ENCODE results near the gene IQGAP3. TPM values are rescaled to one million over a fixed set of nuclear protein-coding genes. Genes with fewer than 3 reads are reported as not detected.

IQGAP3 gene
- polyA plus RNA-seq, 1 donor from 2014 or later: not detected

DNA sequence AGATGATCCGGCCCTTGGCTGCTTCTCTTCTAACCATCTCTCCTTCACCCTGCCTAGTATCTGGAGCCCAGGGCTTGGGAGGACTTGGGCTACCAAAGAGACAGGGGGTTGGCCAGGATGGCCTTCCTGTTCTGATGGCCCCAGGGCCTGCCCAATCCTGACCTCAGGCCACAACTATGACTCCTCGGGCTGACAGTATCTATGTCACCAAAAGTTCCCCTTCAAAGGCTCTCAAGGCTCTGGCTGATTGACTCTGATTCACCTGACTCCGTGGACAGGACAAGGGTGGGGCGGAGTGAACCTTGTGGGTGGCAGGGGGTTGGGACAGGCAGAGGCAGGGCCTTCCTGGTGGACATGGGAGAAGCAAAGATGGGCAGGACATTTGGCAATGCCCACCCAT is 84.5 kb downstream of the IQGAP3 start:
- Histone ChIP-seq H3K4me2 (ENCODE audit: low read length) (peak overlapping the region; percentile 81), H3K27ac (ENCODE audit: low read length) (peak overlapping the region; percentile 94), H3K9ac (ENCODE audit: low read length) (peak overlapping the region; percentile 72), H4K20me1 (ENCODE audit: insufficient read depth) (no peaks in the 10 kb centered on the region), H3K27me3 (ENCODE audit: insufficient read depth, low read depth, low read length) (no peaks in the 10 kb centered on the region), H3K9me3 (ENCODE audit: low read length) (no peaks in the 10 kb centered on the region), H3K4me3 (ENCODE audit: low read length) (peak overlapping the region; percentile 57), H3K9me2 (ENCODE audit: insufficient read depth, low read length) (no peaks in the 10 kb centered on the region), H2AFZ (ENCODE audit: low read depth, low read length) (no peak overlapping the region), H3K36me3 (ENCODE audit: insufficient read depth, low read length) (no peaks in the 10 kb centered on the region), H3K79me2 (replicated peaks; ENCODE audit: insufficient read depth, low read length) (peaks cover 68% of the 10 kb centered on the region), H3F3A (ENCODE audit: insufficient read depth, low read length, poor library complexity, severe bottlenecking) (peaks cover 8% of the 10 kb centered on the region)
- TF ChIP-seq RAD21 (conservative IDR thresholded peaks at IDR 0.05) (no peak), EZH2 (IDR thresholded peaks at IDR 0.05; ENCODE audit: borderline replicate concordance, insufficient read depth, low read length, poor library complexity, severe bottlenecking) (no peak), SMC3 (conservative IDR thresholded peaks at IDR 0.05; ENCODE audit: poor library complexity) (no peak), MXI1 (conservative IDR thresholded peaks at IDR 0.05; ENCODE audit: poor library complexity, severe bottlenecking) (no peak), TAF1 (IDR thresholded peaks at IDR 0.05; ENCODE audit: low read depth) (no peak), EP300 (conservative IDR thresholded peaks at IDR 0.05; ENCODE audit: poor library complexity, severe bottlenecking) (no peak)
- TF ChIP-seq, protein P1, sequence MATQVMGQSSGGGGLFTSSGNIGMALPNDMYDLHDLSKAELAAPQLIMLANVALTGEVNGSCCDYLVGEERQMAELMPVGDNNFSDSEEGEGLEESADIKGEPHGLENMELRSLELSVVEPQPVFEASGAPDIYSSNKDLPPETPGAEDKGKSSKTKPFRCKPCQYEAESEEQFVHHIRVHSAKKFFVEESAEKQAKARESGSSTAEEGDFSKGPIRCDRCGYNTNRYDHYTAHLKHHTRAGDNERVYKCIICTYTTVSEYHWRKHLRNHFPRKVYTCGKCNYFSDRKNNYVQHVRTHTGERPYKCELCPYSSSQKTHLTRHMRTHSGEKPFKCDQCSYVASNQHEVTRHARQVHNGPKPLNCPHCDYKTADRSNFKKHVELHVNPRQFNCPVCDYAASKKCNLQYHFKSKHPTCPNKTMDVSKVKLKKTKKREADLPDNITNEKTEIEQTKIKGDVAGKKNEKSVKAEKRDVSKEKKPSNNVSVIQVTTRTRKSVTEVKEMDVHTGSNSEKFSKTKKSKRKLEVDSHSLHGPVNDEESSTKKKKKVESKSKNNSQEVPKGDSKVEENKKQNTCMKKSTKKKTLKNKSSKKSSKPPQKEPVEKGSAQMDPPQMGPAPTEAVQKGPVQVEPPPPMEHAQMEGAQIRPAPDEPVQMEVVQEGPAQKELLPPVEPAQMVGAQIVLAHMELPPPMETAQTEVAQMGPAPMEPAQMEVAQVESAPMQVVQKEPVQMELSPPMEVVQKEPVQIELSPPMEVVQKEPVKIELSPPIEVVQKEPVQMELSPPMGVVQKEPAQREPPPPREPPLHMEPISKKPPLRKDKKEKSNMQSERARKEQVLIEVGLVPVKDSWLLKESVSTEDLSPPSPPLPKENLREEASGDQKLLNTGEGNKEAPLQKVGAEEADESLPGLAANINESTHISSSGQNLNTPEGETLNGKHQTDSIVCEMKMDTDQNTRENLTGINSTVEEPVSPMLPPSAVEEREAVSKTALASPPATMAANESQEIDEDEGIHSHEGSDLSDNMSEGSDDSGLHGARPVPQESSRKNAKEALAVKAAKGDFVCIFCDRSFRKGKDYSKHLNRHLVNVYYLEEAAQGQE (IDR thresholded peaks at IDR 0.05; ENCODE audit: borderline replicate concordance): no peak

DNA sequence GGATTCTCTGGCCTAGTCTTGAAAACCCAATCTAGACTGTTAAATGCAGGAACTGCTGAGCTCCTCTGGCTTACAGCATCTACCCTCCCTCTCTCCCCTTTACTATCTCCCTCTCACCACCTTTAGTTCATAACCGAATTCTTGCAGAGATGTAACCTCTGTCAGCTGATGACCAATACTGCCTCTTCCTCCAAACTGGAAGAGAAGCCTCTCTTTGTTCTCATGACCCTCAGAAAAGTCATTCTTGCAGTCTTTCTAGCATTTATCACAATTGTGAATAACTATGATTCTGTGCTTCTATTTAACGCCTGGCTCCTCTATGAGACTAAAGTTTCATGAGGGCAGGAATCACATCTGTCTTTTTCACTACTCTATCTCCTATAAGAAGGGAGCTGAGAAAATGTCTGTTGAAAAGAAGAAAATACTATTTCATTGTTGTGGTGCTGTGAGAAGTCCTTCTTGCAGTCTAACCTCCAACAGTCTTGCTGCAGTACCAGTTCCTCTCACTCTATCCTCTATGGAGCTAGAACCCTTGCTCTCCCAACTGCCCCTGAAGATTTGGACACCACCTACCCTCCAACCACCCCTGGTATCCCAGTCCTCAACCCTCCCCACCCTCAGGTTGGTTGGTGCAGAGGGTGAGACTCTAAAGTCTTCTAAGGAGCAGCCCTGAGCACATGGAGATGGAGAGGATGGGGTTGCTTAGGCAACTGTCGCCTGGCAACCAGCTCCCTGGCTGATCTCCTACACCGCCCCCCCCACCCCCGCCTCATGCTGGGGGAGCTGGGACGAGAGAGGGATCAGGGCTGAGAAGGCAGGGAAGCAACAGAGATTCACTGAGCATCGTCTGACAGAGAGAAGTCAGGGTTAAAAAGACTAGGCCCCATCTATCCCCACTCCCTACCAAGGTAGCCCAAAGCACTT is 85.7 kb downstream of the IQGAP3 start:
- peak overlapping the region; percentile 81 for H3K4me2 ChIP-seq (ENCODE audit: low read length)
- peak overlapping the region; percentile 94 for H3K27ac ChIP-seq (ENCODE audit: low read length)
- peaks cover 8% of the 10 kb centered on the region for H3F3A ChIP-seq (ENCODE audit: insufficient read depth, low read length, poor library complexity, severe bottlenecking)
- H3K4me3 ChIP-seq (ENCODE audit: low read length): peak overlapping the region; percentile 57
- H3K36me3 ChIP-seq (ENCODE audit: insufficient read depth, low read length): no peaks in the 10 kb centered on the region
- no peaks in the 10 kb centered on the region for H3K27me3 ChIP-seq (ENCODE audit: insufficient read depth, low read depth, low read length)
- H3K9me2 ChIP-seq (ENCODE audit: insufficient read depth, low read length): no peaks in the 10 kb centered on the region
- H2AFZ ChIP-seq (ENCODE audit: low read depth, low read length): no peak overlapping the region
- H3K79me2 ChIP-seq (replicated peaks; ENCODE audit: insufficient read depth, low read length): peaks cover 57% of the 10 kb centered on the region
- H4K20me1 ChIP-seq (ENCODE audit: insufficient read depth): no peaks in the 10 kb centered on the region
- no peak for TF ChIP-seq TAF1 (IDR thresholded peaks at IDR 0.05; ENCODE audit: low read depth)
- TF ChIP-seq EZH2 (IDR thresholded peaks at IDR 0.05; ENCODE audit: borderline replicate concordance, insufficient read depth, low read length, poor library complexity, severe bottlenecking): no peak
- peak; percentile 58 for TF ChIP-seq EP300 (conservative IDR thresholded peaks at IDR 0.05; ENCODE audit: poor library complexity, severe bottlenecking)
- TF ChIP-seq RAD21 (conservative IDR thresholded peaks at IDR 0.05): peak; percentile 43
- TF ChIP-seq, protein P2, sequence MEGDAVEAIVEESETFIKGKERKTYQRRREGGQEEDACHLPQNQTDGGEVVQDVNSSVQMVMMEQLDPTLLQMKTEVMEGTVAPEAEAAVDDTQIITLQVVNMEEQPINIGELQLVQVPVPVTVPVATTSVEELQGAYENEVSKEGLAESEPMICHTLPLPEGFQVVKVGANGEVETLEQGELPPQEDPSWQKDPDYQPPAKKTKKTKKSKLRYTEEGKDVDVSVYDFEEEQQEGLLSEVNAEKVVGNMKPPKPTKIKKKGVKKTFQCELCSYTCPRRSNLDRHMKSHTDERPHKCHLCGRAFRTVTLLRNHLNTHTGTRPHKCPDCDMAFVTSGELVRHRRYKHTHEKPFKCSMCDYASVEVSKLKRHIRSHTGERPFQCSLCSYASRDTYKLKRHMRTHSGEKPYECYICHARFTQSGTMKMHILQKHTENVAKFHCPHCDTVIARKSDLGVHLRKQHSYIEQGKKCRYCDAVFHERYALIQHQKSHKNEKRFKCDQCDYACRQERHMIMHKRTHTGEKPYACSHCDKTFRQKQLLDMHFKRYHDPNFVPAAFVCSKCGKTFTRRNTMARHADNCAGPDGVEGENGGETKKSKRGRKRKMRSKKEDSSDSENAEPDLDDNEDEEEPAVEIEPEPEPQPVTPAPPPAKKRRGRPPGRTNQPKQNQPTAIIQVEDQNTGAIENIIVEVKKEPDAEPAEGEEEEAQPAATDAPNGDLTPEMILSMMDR (IDR thresholded peaks at IDR 0.05; ENCODE audit: poor library complexity, severe bottlenecking): no peak
- TF ChIP-seq, protein P1 (IDR thresholded peaks at IDR 0.05; ENCODE audit: borderline replicate concordance): peak; percentile 32
- peak; percentile 55 for TF ChIP-seq POLR2AphosphoS5 (IDR thresholded peaks at IDR 0.05)
- TF ChIP-seq MXI1 (conservative IDR thresholded peaks at IDR 0.05; ENCODE audit: poor library complexity, severe bottlenecking): peak; percentile 98
- TF ChIP-seq SMC3 (conservative IDR thresholded peaks at IDR 0.05; ENCODE audit: poor library complexity): peak; percentile 58
- H3K9ac ChIP-seq (ENCODE audit: low read length): peak overlapping the region; percentile 72
- no peaks in the 10 kb centered on the region for H3K9me3 ChIP-seq (ENCODE audit: low read length)
